Left lung (tissue), 10 donors: Measurements from ENCODE around the gene MACROD2. TPM values are rescaled to one million over a fixed set of nuclear protein-coding genes. Genes with fewer than 3 reads are reported as not detected.

ENCODE experiments used
- ATAC-seq: fragments of 200-7000 bp; cut with Tn5 transposase; one replicate; pipeline ENCODE4 v1.9.1; 2020; ENCODE audit warnings: moderate library complexity
- DNase-seq, 4 donors: peaks; one replicate each; pipeline ENCODE4 v3.0.0-alpha.2; 2013 to 2020
- H3K27ac ChIP-seq, 2 donors: fragments of 200-600 bp; sonication (generic) in 1 of 2; one replicate each; pipeline versions ENCODE4 v1.5.0 to v1.8.0; 2020 to 2021
- H3K27me3 ChIP-seq, 2 donors: fragments of 200-600 bp; sonication (generic) in 1 of 2; one replicate each; pipeline versions ENCODE4 v1.5.0 to v1.8.0; 2020 to 2021
- H3K36me3 ChIP-seq, 2 donors: fragments of 200-600 bp; sonication (generic) in 1 of 2; one replicate each; pipeline versions ENCODE4 v1.5.0 to v1.8.0; 2020 to 2021
- H3K4me1 ChIP-seq, 2 donors: fragments of 200-600 bp; one replicate each; pipeline ENCODE4 v1.8.0; 2021
- H3K4me3 ChIP-seq, 2 donors: fragments of 200-600 bp; sonication (generic) in 1 of 2; one replicate each; pipeline versions ENCODE4 v1.5.0 to v1.8.0; 2020 to 2021; ENCODE audit warnings: mild to moderate bottlenecking in 1 of 2
- H3K9me3 ChIP-seq, 2 donors: fragments of 200-600 bp; sonication (generic) in 1 of 2; one replicate each; pipeline versions ENCODE4 v1.5.0 to v1.8.0; 2020 to 2021
- intact Hi-C, 2 donors: fragments of 100-400 bp; cut with DNase I; formaldehyde crosslinking; loops; one replicate each; pipeline versions ENCODE4 v1.11.2 to v1.14.2; 2022
- polyA plus RNA-seq, 6 donors: library from polyadenylated mRNA; unstranded; fragments of 120-200 nt; gene quantifications; one replicate each; pipeline ENCODE4 v1.2.1, GENCODE V29; 2013; ENCODE audit not compliant: insufficient read length in 6 of 6
- total RNA-seq, 2 donors: library from RNA; stranded (reverse); fragmentation: NEBNext Ultra II Directional; extraction: Animal tissue kit (Norgen Biotek cat#: 25700); gene quantifications; one replicate each; pipeline ENCODE4 v1.2.1, GENCODE V29; 2021
- TF ChIP-seq, protein P1 (sequence below), 2 donors: fragments of 200-600 bp; sonication (generic) in 1 of 2; IDR thresholded peaks; one replicate each; pipeline versions ENCODE4 v1.5.0 to v1.8.0; 2021; ENCODE audit warnings: antibody characterized with exemption in 2 of 2
- donor health status: DM: no; HTN: yes; CAD: no.
- donor health status: DM: no; HTN: no; CAD: no.

The MACROD2 gene
- total and polyA plus RNA-seq, 8 donors, result 6.1 to 23.6 (median 8.9) TPM

DNA sequence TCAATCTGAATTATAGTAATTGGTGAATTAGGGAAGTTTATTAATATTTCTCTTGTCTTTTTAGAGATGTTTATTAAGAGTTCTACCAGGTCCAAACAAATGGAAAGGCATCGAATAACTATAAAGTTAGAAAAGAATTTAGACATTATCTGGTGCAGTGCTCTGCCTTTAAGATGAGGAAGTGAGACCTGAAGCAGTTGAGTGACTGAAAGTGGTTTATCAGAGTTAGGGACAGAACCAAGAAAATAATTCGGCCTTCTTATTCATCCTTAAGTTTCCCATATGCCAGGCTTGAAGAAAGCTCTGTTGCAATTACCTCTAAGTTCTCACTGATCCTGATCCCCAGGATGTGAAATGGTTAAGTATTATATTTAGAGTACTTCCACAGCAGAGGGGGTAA, 436.3 kb downstream of the MACROD2 start:
- no peak overlapping the region for H3K27ac ChIP-seq
- H3K4me3 ChIP-seq, result no peak overlapping the region
- H3K4me1 ChIP-seq, result no peaks in the 10 kb centered on the region
- intact Hi-C loops, result no loop called here
- no peak for DNase-seq
- no peaks in the 10 kb centered on the region for H3K27me3 ChIP-seq
- no peaks in the 10 kb centered on the region for H3K9me3 ChIP-seq
- H3K36me3 ChIP-seq, result no peaks in the 10 kb centered on the region
- no peak for ATAC-seq
- TF ChIP-seq, protein P1, sequence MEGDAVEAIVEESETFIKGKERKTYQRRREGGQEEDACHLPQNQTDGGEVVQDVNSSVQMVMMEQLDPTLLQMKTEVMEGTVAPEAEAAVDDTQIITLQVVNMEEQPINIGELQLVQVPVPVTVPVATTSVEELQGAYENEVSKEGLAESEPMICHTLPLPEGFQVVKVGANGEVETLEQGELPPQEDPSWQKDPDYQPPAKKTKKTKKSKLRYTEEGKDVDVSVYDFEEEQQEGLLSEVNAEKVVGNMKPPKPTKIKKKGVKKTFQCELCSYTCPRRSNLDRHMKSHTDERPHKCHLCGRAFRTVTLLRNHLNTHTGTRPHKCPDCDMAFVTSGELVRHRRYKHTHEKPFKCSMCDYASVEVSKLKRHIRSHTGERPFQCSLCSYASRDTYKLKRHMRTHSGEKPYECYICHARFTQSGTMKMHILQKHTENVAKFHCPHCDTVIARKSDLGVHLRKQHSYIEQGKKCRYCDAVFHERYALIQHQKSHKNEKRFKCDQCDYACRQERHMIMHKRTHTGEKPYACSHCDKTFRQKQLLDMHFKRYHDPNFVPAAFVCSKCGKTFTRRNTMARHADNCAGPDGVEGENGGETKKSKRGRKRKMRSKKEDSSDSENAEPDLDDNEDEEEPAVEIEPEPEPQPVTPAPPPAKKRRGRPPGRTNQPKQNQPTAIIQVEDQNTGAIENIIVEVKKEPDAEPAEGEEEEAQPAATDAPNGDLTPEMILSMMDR (IDR thresholded peaks at IDR 0.05), result no peak

DNA sequence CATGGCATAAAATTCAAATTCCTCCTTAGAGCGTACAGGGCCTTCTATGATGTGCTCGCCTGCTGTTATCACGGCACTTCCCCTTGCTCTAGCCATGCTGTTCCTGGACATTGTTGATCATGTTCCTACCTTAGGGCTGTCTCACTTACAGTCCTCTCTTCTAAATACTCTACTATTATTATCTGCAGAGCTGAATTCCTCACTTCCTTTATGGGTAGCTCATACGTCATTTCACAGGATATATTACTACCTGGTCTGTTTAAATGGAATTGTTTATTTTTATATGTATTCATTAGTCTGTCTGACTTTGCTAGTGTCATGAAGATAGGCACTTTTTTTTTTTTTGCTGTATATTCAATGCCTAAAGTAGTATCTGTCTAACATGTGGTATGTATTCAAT, 436.8 kb downstream of the MACROD2 start:
- H3K4me3 ChIP-seq, result no peak overlapping the region
- no peaks in the 10 kb centered on the region for H3K36me3 ChIP-seq
- ATAC-seq (no peak), DNase-seq (no peak)
- H3K27ac ChIP-seq, result no peak overlapping the region
- TF ChIP-seq, protein P1 (IDR thresholded peaks at IDR 0.05), result no peak
- intact Hi-C loops, result no loop called here
- H3K27me3 ChIP-seq, result no peaks in the 10 kb centered on the region
- H3K4me1 ChIP-seq, result no peaks in the 10 kb centered on the region
- H3K9me3 ChIP-seq, result no peaks in the 10 kb centered on the region

DNA sequence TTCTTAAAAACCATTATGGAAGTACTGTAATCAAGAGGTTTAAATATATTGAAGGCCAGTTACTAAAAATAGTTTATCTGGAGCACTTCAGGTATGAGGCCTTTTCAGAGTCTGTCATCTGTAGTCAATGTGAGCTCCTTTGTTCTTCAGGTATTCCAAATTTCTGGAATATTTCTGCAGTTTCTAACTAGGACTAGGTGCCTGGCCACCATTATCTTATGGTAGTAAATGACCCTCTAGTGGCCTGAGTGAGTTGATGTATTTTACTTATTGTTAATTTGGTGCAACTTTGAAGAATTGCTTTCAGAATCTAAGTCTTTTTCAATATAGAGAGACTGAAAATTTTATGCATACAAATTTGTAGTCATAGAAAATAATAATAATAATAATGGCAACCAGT, 437.3 kb downstream of the MACROD2 start:
- H3K27me3 ChIP-seq, result no peaks in the 10 kb centered on the region
- no peaks in the 10 kb centered on the region for H3K9me3 ChIP-seq
- H3K36me3 ChIP-seq, result no peaks in the 10 kb centered on the region
- H3K4me1 ChIP-seq, result no peaks in the 10 kb centered on the region
- DNase-seq (no peak), ATAC-seq (no peak)
- TF ChIP-seq, protein P1 (IDR thresholded peaks at IDR 0.05), result no peak
- H3K4me3 ChIP-seq, result no peak overlapping the region
- intact Hi-C loops, result no loop called here
- no peak overlapping the region for H3K27ac ChIP-seq

DNA sequence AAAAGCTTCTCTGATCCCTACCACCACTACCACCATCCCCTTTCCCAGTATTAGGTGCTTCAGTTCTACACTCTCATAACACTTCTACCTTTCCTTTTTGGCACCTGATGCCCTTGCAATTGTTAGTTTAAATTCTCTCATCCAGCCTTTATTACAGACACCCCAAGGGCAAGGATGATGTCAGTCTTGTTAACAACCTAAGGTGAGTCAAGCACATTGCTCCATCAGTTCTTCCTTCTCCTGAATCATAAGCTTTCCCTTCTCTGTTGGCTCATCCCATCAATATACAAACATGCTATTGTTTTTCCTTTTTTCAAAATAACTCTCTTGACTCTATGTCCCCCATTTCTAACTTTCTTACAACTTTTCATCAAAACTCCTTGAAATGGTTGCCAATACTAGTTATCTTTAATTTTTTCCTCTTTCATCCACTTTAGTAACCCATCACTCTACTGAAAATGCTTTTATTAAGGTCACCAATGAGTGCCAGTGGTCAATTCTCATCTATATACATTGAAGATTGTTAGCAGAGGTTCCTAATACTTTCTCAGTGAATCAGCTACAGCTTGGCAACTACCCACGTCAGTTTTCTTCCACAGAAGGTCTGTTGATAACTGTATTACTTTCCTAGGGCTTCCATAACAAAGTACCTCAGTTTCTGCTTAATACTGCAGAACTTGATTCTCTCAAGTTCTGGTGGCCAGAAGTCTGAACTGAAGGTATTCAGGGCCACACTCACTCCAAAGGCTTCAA, 439.2 kb downstream of the MACROD2 start:
- TF ChIP-seq, protein P1 (IDR thresholded peaks at IDR 0.05), result no peak
- intact Hi-C loops, result no loop called here
- Histone ChIP-seq H3K4me1 (no peaks in the 10 kb centered on the region), H3K36me3 (no peaks in the 10 kb centered on the region), H3K9me3 (peaks cover 0 to 9% of the 10 kb centered on the region in 2 donors), H3K27ac (no peak overlapping the region), H3K4me3 (no peak overlapping the region), H3K27me3 (no peaks in the 10 kb centered on the region)
- DNase-seq, result no peak
- ATAC-seq, result no peak

DNA sequence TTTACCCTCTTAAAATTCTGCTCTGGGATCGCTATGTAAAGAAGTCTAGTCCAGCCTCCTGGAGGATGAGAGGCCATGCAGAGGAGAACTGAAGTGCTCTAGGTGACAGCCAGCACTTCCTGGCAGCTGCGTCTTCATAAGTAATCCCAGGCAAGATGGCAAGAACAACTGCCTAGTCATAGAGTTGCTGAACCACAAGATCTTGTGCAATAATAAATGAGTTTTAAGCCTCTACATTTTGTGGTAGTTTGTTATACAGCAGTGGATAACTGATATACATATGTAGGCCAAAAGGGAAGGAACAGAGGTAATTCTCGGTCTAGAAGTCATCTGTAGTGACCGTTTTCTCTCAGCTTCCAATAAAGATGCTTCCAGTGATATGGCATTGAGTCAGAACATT, 445.9 kb downstream of the MACROD2 start:
- Histone ChIP-seq H3K27me3 (no peaks in the 10 kb centered on the region), H3K4me3 (no peak overlapping the region), H3K36me3 (no peaks in the 10 kb centered on the region), H3K9me3 (peaks cover 0 to 19% of the 10 kb centered on the region in 2 donors), H3K4me1 (no peaks in the 10 kb centered on the region), H3K27ac (no peak overlapping the region)
- TF ChIP-seq, protein P1 (IDR thresholded peaks at IDR 0.05), result no peak
- ATAC-seq (no peak), DNase-seq (no peak)
- intact Hi-C loops, result no loop called here
